HG02943 (cell line): ENCODE results near the gene TEX48.
A peak's percentile ranks its signal among the peaks of the same experiment; 100 is the strongest.

Experiments
- ATAC-seq: cut with Tn5 transposase; IDR thresholded peaks from one replicate; pipeline ENCODE4 v1.9.1; 2021; ENCODE audit warnings: mild to moderate bottlenecking, low read depth, moderate library complexity; ENCODE audit not compliant: unreplicated experiment

Gene TEX48, protein sequence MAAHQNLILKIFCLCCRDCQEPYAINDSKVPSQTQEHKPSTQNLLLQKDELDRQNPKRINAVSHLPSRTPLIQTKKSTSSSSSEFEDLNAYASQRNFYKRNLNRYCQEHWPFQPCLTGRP

GRCh38 chr9:114681594-114682332 is at the start of gene TEX48:
Gene TEX48, minus strand, starts transcription at chr9:114682192. Its CDS starts 10,469 bp downstream, at chr9:114671723.
- ATAC-seq: peak; percentile 67

- ATAC-seq: no peak
Observed at GRCh38 chr9:114731701-114732100, 49.7 kb upstream of the TEX48 start.

GRCh38 chr9:114729706-114730105 is 47.7 kb upstream of the TEX48 start:
- ATAC-seq: no peak

DNA sequence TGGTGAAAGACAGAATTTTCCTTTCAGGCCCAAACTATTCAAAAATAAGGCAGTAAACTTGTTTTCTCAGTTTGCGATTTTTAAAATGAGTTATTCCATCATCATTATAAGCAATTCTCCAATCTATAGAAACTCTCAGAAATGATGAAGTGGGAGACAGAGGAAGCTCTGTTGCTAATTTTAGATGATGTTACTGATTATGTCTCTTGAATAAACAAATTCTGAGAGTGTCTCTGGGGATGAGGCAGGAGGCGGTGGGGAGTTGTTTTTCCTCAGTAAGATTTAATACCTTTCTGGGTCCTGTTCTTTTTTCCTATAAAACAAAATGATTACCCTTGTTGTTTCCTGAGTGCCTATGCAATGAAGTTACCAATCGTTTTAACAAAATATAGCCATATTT is 43.9 kb upstream of the TEX48 start:
- no peak for ATAC-seq

DNA sequence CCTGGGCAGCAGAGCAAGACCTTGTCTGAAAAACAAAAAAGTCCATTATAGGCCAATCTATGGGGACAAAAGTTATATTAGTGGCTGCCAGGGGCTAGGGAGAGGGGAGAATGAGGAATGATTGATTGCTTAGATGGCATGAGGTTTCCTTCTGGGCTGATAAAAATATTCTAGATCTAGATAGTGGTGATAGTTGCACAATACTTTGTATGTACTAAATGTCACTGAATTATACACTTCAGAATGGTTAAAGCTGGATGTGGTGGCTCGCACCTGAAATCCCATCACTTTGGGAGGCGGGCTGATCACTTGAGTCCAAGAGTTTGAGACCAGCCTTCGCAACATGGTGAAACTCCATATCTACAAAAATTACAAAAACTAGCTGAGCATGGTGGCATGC is 42.8 kb upstream of the TEX48 start:
- ATAC-seq: no peak

DNA sequence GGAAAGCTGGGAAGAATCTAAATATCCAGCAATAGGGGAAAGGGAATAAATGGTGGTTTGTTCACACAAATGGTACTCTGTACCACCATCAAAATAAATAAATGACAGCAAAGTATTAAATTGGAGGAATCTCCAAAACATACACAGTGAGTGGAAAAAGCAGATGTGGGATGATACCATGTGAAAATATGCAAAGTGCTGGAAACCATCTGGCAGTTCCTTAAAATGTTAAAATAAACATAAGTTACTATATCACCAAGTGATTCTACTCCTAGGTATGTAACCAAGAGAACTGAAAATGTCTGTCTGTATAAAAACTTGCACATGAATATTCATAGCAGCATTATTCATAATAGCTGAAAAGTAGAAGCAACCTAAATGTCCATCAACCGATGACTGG is 41.9 kb upstream of the TEX48 start:
- no peak for ATAC-seq

- no peak for ATAC-seq
Observed at GRCh38 chr9:114722937-114723620, 41.1 kb upstream of the TEX48 start.

- ATAC-seq: no peak
Observed at GRCh38 chr9:114722081-114722621, 40.2 kb upstream of the TEX48 start.

- ATAC-seq: no peak
Observed at GRCh38 chr9:114721491-114722079, 39.6 kb upstream of the TEX48 start.

DNA sequence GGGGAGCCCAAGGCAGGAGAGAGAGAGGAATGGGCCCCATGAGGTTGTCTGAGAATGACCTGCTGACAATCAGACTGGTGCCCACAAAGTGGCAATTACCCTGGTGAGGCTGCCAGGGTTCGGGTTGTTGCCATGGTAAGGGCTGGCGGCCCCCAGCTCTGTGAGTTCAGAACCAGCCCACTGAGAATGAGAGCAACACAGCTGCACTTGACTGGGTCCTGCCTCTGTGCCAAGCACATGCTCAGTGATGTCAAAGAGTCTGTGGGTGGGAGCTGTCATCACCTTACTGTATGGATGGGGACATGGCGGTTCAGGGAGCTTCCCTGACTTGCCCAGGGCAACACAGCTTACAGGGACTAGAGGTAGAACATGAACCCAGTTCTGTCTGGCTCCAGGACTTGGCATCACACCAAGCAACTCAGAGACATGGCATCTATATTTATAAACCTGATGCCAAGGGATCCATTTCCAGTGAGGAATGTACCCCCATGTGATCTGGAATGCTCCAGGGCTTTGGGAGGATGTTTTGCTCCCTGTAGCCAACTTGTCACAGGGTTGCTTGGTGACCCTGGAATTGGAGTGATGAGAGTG is 38.2 kb upstream of the TEX48 start:
- ATAC-seq: no peak

DNA sequence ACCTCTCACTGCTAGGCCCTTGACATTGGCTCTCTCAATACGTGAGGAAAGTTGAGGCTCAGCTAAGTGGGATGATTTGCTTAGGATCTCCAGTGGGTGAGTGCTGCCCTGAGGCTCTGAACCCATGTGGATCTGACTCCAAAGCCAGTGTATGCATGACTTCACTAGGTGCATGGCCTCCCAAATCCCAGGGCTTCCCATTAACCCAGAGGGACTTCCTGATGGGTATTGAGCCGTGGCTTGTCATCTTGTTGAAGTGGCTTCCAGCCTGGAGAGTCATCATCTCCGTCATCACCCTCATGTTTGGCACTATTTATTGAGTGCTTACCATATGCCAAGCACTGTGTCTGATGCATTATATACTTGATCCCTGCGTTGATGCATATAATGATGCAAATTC is 37.3 kb upstream of the TEX48 start:
- no peak for ATAC-seq

GRCh38 chr9:114718801-114719221 is 36.8 kb upstream of the TEX48 start:
- no peak for ATAC-seq

DNA sequence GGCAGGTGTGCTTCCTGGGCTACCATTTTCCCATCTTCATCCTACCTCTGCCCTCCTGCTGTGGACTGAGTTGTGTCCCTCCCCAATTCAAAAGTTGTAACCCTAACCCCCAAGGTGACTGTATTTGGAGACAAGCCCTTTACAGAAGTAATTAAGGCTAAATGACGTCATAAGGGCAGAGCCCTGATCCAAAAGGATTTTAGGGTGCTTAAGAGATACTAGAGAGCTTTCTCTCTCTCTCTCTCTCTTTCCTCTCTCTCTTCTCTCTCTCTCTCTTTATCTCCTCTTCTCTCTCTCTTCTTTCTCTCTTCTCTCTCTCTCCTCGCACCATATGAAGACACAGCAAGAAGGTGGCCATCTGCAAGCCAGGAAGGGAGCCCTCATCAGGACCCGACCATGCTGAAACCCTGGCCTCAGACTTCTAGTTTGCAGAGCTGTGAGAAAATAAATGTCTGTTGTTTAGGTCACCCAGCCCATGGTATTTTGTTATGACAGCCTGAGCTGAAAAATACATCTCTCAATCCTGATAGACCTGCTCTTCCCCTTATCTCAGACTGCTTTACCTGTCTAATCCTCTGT is 36.0 kb upstream of the TEX48 start:
- ATAC-seq: no peak

DNA sequence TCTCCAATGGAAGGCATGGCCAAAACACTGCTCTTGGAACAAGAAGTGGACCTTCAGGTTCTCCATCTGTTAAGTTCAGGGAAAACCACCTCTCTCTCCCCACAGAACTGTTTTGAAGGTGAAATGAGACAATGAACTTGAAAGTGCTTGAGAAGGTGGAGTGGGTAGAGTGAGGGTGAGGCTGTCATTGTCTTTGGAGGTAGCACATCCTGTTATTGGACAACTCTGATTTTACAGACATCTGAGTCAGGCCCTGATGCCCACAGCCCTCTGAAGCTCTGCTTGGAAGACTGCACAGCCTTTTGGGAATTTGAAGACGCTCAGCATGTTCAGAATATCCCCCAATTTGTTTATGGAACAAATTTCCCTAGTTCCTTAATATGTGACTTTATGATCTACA is 27.6 kb upstream of the TEX48 start:
- ATAC-seq: no peak

DNA sequence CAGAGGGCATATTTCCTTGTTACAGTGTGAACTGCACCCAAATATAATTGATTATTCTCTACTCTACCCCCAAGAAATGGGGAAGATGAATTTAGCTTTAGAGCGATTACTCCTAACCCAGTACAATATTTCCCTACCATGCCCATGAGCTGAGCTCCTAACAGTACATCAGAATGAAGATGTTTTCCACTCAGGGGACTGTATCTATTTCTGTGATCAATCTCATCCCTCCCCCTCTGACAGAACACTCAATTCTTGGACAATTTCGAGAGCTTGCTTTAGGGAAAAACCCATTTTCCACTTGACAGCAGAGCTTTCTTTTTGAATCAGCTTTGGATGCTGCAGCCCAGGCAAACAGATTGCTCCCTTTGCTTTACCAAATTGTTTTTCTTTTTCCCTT is 24.7 kb upstream of the TEX48 start:
- no peak for ATAC-seq

DNA sequence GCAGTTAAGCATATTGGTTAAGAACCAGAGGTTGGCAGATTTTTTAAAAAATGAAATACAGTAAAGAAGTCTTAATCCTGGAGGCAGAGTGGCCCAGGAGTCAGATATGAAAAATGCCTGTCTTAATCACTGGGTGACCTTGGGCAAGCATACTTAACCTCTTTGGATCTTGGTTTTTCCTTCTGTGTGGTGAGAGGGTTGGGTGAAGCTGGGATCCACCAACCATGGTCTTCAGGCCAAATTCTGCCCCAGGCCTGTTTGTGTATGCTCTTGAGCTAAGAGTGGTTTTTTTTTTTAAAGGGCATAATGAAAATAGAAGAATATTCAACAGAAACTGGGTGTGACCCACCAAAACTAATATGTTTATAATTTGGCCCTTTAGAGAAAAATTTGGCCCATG is 20.0 kb upstream of the TEX48 start:
- ATAC-seq: no peak

GRCh38 chr9:114697951-114698351 is 16.0 kb upstream of the TEX48 start:
- no peak for ATAC-seq

- ATAC-seq: peak; percentile 64
Observed at GRCh38 chr9:114696814-114697544, 15.0 kb upstream of the TEX48 start.

DNA sequence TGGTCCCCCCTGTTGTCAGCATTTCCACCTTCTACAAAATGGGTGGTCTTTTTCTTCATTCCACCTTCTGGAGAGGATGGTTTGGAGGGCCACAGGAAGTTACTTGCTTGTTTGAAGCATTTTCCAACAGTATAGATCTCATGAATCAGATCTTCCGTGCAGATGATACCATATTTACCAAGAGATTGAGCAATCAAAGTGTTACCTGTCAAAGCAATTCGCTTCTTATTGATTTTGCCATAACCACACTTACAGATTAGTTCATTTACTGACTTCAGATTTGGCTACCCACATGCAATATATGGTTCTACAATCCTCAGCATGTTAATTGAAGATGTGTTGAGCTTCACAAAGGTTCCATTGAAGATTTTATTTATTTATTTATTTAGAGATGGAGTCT is 14.0 kb upstream of the TEX48 start:
- no peak for ATAC-seq

DNA sequence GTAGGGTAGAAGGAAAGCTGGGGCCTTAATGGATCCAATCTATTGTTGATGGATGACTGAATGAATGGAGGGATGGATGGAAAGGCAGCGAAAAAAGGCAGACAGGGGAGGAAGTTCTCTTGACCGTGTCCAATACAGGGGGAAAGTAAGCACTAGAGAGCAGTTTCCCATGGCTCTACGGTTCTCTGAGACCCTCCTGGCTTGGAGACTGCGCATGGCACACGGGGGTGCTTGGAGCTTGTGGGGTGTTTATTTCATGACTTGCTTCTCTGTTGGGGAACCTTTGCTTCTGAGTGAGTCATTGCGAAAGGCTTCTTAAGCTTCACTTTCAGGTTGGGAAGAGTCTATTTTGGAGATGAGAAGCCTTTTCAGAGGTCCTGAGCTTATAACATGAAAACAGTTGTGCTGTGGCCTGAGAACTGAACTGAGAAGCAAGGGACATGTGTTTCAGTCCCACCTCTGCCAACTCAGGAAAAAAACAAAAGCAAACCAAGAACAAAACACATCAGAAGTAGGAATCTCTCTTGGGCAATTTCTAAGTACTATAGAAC is 12.8 kb upstream of the TEX48 start:
- ATAC-seq: no peak
